Urinary bladder (tissue), 4 donors: ENCODE measurements around the gene SPAG4. TPM values are rescaled to one million over a fixed set of nuclear protein-coding genes. Genes with fewer than 3 reads are reported as not detected.
A peak's percentile ranks its signal among the peaks of the same experiment; 100 is the strongest.

ENCODE experiments used
- DNase-seq: peaks from one replicate; pipeline ENCODE4 v3.0.0-alpha.2; 2015; ENCODE audit errors: extremely low spot score
- H3K27ac ChIP-seq: one replicate; pipeline ENCODE4 v1.5.1; 2013; ENCODE audit warnings: low read depth, mild to moderate bottlenecking, moderate library complexity
- H3K36me3 ChIP-seq: one replicate; pipeline ENCODE4 v1.6.1; 2013; ENCODE audit warnings: mild to moderate bottlenecking, moderate library complexity; ENCODE audit not compliant: insufficient read depth
- H3K4me1 ChIP-seq: one replicate; pipeline ENCODE4 v1.6.1; 2013; ENCODE audit warnings: mild to moderate bottlenecking, moderate library complexity; ENCODE audit not compliant: insufficient read depth
- H3K4me3 ChIP-seq: one replicate; pipeline ENCODE4 v1.5.1; 2013; ENCODE audit warnings: low read depth, low read length
- WGBS: extraction: QIAGEN DNeasy Blood & Tissue Kit; methylation state at CpG from one replicate; pipeline ENCODE4 v1.1.7; 2013; 5-methylcytosine and 5-hydroxymethylcytosine counted together
- polyA plus RNA-seq: library from polyadenylated mRNA; stranded (reverse); fragments of 200-250 nt; gene quantifications from one replicate; pipeline ENCODE4 v1.2.3, GENCODE V29; 2013
- total RNA-seq: library from RNA; depleted of rRNA; stranded (reverse); fragments of >200 nt; gene quantifications from one replicate; pipeline ENCODE4 v1.2.3, GENCODE V29; 2014
- donor health status: healthy with polysubstance abuse.
- donor health status: healthy.

SPAG4 gene
- total RNA-seq (1.6 TPM), polyA plus RNA-seq (4.9 TPM)

GRCh38 chr20:35615667-35616464, at the start of gene SPAG4:
Gene SPAG4, plus strand, starts transcription at chr20:35615829. Its CDS starts 175 bp downstream, at chr20:35616004.
- Histone ChIP-seq H3K4me3 (peak within 1 kb of the TSS; percentile 50), H3K36me3 (no peaks in the 10 kb centered on the region), H3K4me1 (no peaks in the 10 kb centered on the region), H3K27ac (peak within 1 kb of the TSS; percentile 89)
- WGBS, result under 1% methylated on average over 68 of the region's 68 CpGs
- no peak for DNase-seq

- no peaks in the 10 kb centered on the region for H3K4me1 ChIP-seq
- H3K27ac ChIP-seq, result no peak overlapping the region
- peaks cover under 1% of the 10 kb centered on the region for H3K36me3 ChIP-seq
- DNase-seq, result no peak
- WGBS, result 11% methylated on average over 2 of the region's 2 CpGs
- H3K4me3 ChIP-seq, result no peak overlapping the region
Observed at GRCh38 chr20:35568645-35569044, 47.0 kb upstream of the SPAG4 start.

DNA sequence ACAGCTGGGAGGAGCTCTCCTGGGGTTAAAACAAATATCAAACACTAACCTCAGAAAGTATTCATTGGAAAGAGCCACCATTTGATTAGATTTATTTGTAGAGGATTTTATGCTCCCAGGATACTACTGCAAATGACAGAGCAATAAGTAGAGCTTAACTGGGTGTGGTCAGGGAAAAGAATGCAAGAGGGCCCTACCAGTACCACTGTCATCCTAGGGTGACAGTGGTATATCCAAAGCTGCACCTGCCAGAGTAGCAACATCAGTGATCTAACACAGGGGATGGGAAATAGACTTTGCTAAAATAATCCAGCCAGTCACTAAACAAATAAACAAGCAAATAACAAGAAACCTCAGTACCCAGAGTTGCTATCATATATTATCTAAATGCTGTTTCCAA, 44.1 kb upstream of the SPAG4 start:
- Histone ChIP-seq H3K36me3 (no peaks in the 10 kb centered on the region), H3K4me3 (no peak overlapping the region), H3K27ac (peak overlapping the region; percentile 50), H3K4me1 (no peaks in the 10 kb centered on the region)
- DNase-seq, result no peak

DNA sequence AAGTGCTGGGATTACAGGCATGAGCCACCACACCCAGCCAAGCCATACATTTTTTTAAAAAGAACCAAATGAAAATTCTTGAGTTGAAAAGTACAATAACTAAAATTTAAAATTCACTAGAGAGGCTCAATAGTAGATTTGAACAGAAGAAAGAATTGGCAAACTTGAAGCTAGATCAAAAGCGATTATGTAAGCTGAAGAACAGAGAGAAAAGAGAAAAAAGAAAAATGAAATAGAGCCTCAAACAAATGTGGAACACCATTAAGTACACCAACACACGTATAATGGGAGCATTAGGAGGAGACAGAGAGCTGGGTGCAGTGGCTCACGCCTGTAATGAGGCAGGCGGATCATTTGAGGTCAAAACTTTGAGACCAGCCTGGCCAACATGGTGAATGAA, 42.8 kb upstream of the SPAG4 start:
- WGBS, result 94% methylated on average over 4 of the region's 4 CpGs
- no peak for DNase-seq
- H3K4me3 ChIP-seq, result no peak overlapping the region
- H3K4me1 ChIP-seq, result no peaks in the 10 kb centered on the region
- H3K36me3 ChIP-seq, result no peaks in the 10 kb centered on the region
- H3K27ac ChIP-seq, result no peak overlapping the region

- 63% methylated on average over 4 of the region's 4 CpGs for WGBS
- H3K4me1 ChIP-seq, result no peaks in the 10 kb centered on the region
- no peaks in the 10 kb centered on the region for H3K36me3 ChIP-seq
- no peak overlapping the region for H3K4me3 ChIP-seq
- H3K27ac ChIP-seq, result peak overlapping the region; percentile 53
- DNase-seq, result peak; percentile 85
Observed at GRCh38 chr20:35575958-35576357, 39.7 kb upstream of the SPAG4 start.

DNA sequence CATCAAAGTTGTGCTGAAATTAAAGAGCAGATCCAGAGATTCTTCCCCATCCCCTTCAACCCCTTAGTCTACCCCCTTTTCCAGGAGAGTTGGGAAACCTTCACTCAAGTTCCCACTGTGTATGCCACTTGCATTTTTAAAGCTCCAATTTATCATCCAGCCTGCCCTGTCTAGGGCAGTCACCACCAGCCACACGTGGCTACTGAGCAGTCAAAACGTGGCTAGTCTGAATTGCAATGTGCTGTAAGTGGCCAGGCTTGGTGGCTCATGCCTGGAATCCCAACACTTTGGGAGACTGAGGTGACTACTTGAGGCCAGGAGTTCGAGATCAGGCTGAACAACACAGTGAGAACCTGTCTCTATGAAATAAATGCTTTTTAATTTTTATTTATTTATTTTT, 38.8 kb upstream of the SPAG4 start:
- Histone ChIP-seq H3K4me1 (no peaks in the 10 kb centered on the region), H3K4me3 (no peak overlapping the region), H3K36me3 (no peaks in the 10 kb centered on the region), H3K27ac (peak overlapping the region; percentile 27)
- DNase-seq, result no peak
- 58% methylated on average over 3 of the region's 3 CpGs for WGBS

DNA sequence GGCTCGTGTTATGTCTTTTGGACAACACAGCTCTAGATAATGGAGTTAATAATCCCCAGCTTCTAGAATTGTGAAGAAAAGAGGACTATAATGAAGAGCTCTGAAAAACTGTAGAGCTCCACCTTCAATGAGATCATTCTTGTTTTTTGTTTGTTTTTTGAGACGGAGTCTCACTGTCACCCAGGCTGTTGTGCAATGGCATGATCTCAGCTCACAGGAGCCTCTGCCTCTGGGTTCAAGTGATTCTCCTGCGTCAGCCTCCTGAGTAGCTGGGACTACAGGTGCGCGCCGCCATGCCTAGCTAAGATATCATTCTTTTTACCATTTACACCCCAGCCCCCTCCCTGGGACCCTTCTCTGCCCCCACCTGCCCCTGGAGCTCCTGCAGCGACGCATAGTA, 37.2 kb upstream of the SPAG4 start:
- Histone ChIP-seq H3K4me1 (no peaks in the 10 kb centered on the region), H3K4me3 (no peak overlapping the region), H3K36me3 (no peaks in the 10 kb centered on the region), H3K27ac (no peak overlapping the region)
- DNase-seq, result no peak
- 88% methylated on average over 8 of the region's 8 CpGs for WGBS

- no peak for DNase-seq
- H3K4me1 ChIP-seq, result no peaks in the 10 kb centered on the region
- 94% methylated on average over 6 of the region's 6 CpGs for WGBS
Observed at GRCh38 chr20:35579196-35579595, 36.4 kb upstream of the SPAG4 start.

DNA sequence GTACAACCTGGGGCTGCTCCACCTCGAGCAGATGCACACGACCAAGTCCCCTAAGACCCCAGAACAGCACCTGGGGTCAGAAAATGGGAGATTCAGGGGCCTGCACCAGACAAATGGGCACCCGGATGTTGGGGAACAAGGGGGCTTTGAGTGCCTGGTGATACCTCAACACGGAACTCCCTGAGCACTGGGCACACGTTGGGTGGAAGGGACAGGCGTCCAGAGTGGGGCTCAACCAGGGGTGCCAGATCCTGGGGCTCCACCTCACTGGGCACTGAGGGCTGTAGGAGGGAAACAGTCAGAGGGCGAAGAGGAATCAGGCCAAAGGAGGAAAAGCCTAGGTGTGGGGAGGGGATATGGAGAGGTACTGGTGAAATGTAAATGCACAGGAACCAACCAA, 33.5 kb upstream of the SPAG4 start:
- no peak overlapping the region for H3K4me3 ChIP-seq
- 89% methylated on average over 7 of the region's 7 CpGs for WGBS
- DNase-seq, result no peak
- H3K36me3 ChIP-seq, result no peaks in the 10 kb centered on the region
- no peaks in the 10 kb centered on the region for H3K4me1 ChIP-seq
- no peak overlapping the region for H3K27ac ChIP-seq

More at GRCh38 chr20:35579196-35579595, 36.4 kb upstream of the SPAG4 start:
- H3K36me3 ChIP-seq, result no peaks in the 10 kb centered on the region
- no peak overlapping the region for H3K27ac ChIP-seq
- H3K4me3 ChIP-seq, result no peak overlapping the region

GRCh38 chr20:35582741-35583404, 32.8 kb upstream of the SPAG4 start:
- Histone ChIP-seq H3K27ac (no peak overlapping the region), H3K4me3 (no peak overlapping the region), H3K4me1 (no peaks in the 10 kb centered on the region), H3K36me3 (no peaks in the 10 kb centered on the region)
- WGBS, result 84% methylated on average over 12 of the region's 12 CpGs
- no peak for DNase-seq

- no peak overlapping the region for H3K4me3 ChIP-seq
- WGBS, result 89% methylated on average over 18 of the region's 18 CpGs
- no peak for DNase-seq
- no peaks in the 10 kb centered on the region for H3K4me1 ChIP-seq
- H3K36me3 ChIP-seq, result no peaks in the 10 kb centered on the region
- H3K27ac ChIP-seq, result no peak overlapping the region
Observed at GRCh38 chr20:35583636-35584560, 31.7 kb upstream of the SPAG4 start.

DNA sequence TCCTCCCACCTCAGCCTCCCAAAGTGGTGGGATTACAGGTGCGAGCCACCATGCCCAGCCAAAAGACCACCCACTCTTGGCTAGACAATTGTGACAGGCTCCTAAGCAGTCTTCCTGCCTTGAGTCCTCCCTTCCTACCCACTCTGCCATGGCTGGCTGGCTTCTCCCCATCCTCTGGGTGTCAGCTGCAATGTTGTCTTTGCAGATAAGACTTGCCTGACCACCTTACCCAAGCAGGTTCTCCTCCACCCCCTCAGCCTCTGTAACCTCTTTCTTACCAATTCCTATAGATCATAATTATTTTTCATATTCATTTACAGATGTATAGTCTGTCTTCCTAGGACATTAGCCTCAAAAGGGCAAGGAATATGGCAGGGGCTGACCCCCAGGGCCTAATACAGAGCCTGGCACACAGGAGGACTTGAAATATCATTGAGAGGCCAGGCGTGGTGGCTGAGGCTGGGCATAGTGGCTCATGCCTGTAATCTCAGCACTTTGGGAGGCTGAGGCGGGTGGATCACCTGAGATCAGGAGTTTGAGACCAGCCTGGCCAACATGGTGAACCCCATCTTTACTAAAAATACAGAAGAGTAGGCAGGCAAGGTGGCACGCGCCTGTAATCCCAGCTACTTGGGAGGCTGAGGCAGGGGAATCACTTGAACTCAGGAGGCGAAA, 28.7 kb upstream of the SPAG4 start:
- no peak overlapping the region for H3K4me3 ChIP-seq
- no peak for DNase-seq
- H3K36me3 ChIP-seq, result no peaks in the 10 kb centered on the region
- H3K27ac ChIP-seq, result no peak overlapping the region
- WGBS, result 93% methylated on average over 6 of the region's 6 CpGs
- H3K4me1 ChIP-seq, result no peaks in the 10 kb centered on the region

GRCh38 chr20:35587436-35587835, 28.2 kb upstream of the SPAG4 start:
- Histone ChIP-seq H3K4me1 (no peaks in the 10 kb centered on the region), H3K4me3 (no peak overlapping the region), H3K36me3 (no peaks in the 10 kb centered on the region), H3K27ac (no peak overlapping the region)
- DNase-seq, result no peak
- 75% methylated on average over 2 of the region's 2 CpGs for WGBS
